GM19193 (cell line): ENCODE results near the gene PCDHGA8.
"Not testable (repeated sequence)": the region's sequence is repeated elsewhere in the genome, so short reads cannot be mapped to it uniquely, and the experiment has no call there.

Experiments
- POLR2A ChIP-seq: IDR thresholded peaks from 4 replicates; pipeline ENCODE4 v1.6.1; 2011; ENCODE audit not compliant: insufficient read depth, insufficient read length; ENCODE audit errors: extremely low read depth

PCDHGA8 gene

GRCh38 chr5:141389153-141390042 is 3.0 kb upstream of the PCDHGA8 start:
- TF ChIP-seq POLR2A, result no peak

- TF ChIP-seq POLR2A, result no peak
Observed at GRCh38 chr5:141393267-141393666, 834 bp downstream of the PCDHGA8 start.

- TF ChIP-seq POLR2A, result not testable (repeated sequence)
Observed at GRCh38 chr5:141397756-141398551, 5.5 kb downstream of the PCDHGA8 start, which contains the start of gene PCDHGB5. Gene PCDHGB5, plus strand, starts transcription at chr5:141397947. Its CDS starts 181 bp downstream, at chr5:141398128.

- TF ChIP-seq POLR2A, result no peak
Observed at GRCh38 chr5:141398608-141399007, 6.2 kb downstream of the PCDHGA8 start.

- TF ChIP-seq POLR2A, result no peak
Observed at GRCh38 chr5:141399555-141400258, 7.3 kb downstream of the PCDHGA8 start.

- TF ChIP-seq POLR2A, result no peak
Observed at GRCh38 chr5:141402553-141403243, 10.3 kb downstream of the PCDHGA8 start, which contains the start of gene PCDHGA9. Gene PCDHGA9, plus strand, starts transcription at chr5:141402778. Its CDS starts 175 bp downstream, at chr5:141402953.

- no peak for TF ChIP-seq POLR2A
Observed at GRCh38 chr5:141403387-141403786, 11.0 kb downstream of the PCDHGA8 start.

- TF ChIP-seq POLR2A, result not testable (repeated sequence)
Observed at GRCh38 chr5:141407790-141408505, 15.5 kb downstream of the PCDHGA8 start, which contains the start of gene PCDHGB6. Gene PCDHGB6, plus strand, starts transcription at chr5:141408021. Its CDS starts 182 bp downstream, at chr5:141408203.

- no peak for TF ChIP-seq POLR2A
Observed at GRCh38 chr5:141409598-141410306, 17.3 kb downstream of the PCDHGA8 start.

GRCh38 chr5:141411575-141411974 is 19.1 kb downstream of the PCDHGA8 start:
- no peak for TF ChIP-seq POLR2A

GRCh38 chr5:141412854-141413539 is 20.6 kb downstream of the PCDHGA8 start, which contains the start of gene PCDHGA10:
Gene PCDHGA10, plus strand, starts transcription at chr5:141412987. Its CDS starts 189 bp downstream, at chr5:141413176.
- TF ChIP-seq POLR2A, result no peak

GRCh38 chr5:141413540-141414069 is 21.2 kb downstream of the PCDHGA8 start:
- no peak for TF ChIP-seq POLR2A
